ENCODE data around the gene F5. TPM values are rescaled to one million over a fixed set of nuclear protein-coding genes. Genes with fewer than 3 reads are reported as not detected.

F5 gene
- total and polyA plus RNA-seq, 10 of the 15 experiments (the other 5 are each of a cell fraction or from before 2014, with no cell fraction given): under 0.01 to 3.8 (median 0.40) TPM

GRCh38 chr1:169624912-169625311, 38.6 kb upstream of the F5 start:
- ATAC-seq (no peak), DNase-seq (ENCODE audit: low read depth, low spot score) (no peak), FAIRE-seq (no peak)
- no peak overlapping the region for H2AFZ ChIP-seq (ENCODE audit: control insufficient read depth, low read depth, low read length)
- no peaks in the 10 kb centered on the region; the same call in 2 of the 3 replicates for H3K9me3 ChIP-seq (replicated peaks; ENCODE audit: control insufficient read depth, insufficient read depth, low read length)
- CTCF ChIA-PET: interaction anchor here (1.1 kb wide), 1 partner anchor 13 kb away, joined by 3 read pairs; no protein-coding TSS in a partner anchor
- POLR2A ChIA-PET: no interaction called here
- H3K79me2 ChIP-seq (ENCODE audit: control insufficient read depth, insufficient read depth, low read length): no peaks in the 10 kb centered on the region
- TF ChIP-seq ZNF592 (IDR thresholded peaks at IDR 0.05) (no peak), SRF (IDR thresholded peaks at IDR 0.05; ENCODE audit: low read depth in 2 of 2, low read length in 2 of 2) (no peak), ZZZ3 (IDR thresholded peaks at IDR 0.05; ENCODE audit: control insufficient read depth, insufficient read length, low read depth) (no peak), NFIC (IDR thresholded peaks at IDR 0.05; ENCODE audit: low read depth, low read length) (no peak), PAX8 (IDR thresholded peaks at IDR 0.05) (no peak), FOXK2 (IDR thresholded peaks at IDR 0.05) (no peak)
- H3K4me3 ChIP-seq: no peak overlapping the region
- no TSS peak for BruUV-seq (replicated peaks)
- H3K27me3 ChIP-seq (replicated peaks in 1 of 2; ENCODE audit: control insufficient read depth in 2 of 2, insufficient read depth in 2 of 2, low read length in 1 of 2): no peaks in the 10 kb centered on the region
- no peaks in the 10 kb centered on the region for H4K20me1 ChIP-seq (ENCODE audit: control insufficient read depth, insufficient read depth)
- RAD21 ChIA-PET (ENCODE audit: unreplicated experiment): no interaction called here
- intact Hi-C loops (cut with micrococcal nuclease; ENCODE audit: unreplicated experiment) (no loop called here), in situ Hi-C loops (cut with MboI) (no loop called here)
- no peaks in the 10 kb centered on the region for H3K4me1 ChIP-seq (ENCODE audit: control insufficient read depth, insufficient read depth, low read length)
- H3K9ac ChIP-seq (ENCODE audit: control insufficient read depth, insufficient read depth, low read length): no peak overlapping the region
- no peak overlapping the region for H3K4me2 ChIP-seq (ENCODE audit: control insufficient read depth, insufficient read depth)
- 43% methylated on average over 2 of the region's 2 CpGs for WGBS (ENCODE audit: insufficient coverage, insufficient replicate concordance, low lambda C conversion rate, missing lambda C conversion rate)
- SMC1A ChIA-PET (ENCODE audit: uncharacterized antibody, unreplicated experiment): interaction anchor here (0.6 to 1.3 kb wide), 3 partner anchors 9 to 685 kb away, joined by 3 read pairs; no protein-coding TSS in a partner anchor
- no peak overlapping the region for H3K27ac ChIP-seq (ENCODE audit: control insufficient read depth, insufficient read depth)
- H3K36me3 ChIP-seq (ENCODE audit: control insufficient read depth in 2 of 2, insufficient read depth in 2 of 2, low read length in 1 of 2): no peaks in the 10 kb centered on the region

All from GM12878 (cell line).